Suppressor macrophage treated with lipopolysaccharide for 1 hour (primary cell): Measurements from ENCODE around the gene RHBDF2.
A peak's percentile ranks its signal among the peaks of the same experiment; 100 is the strongest.

Source experiments
- DNase-seq, 3 donors: peaks; one replicate each; pipeline ENCODE4 v3.0.0-alpha.2; 2020 to 2022

Gene RHBDF2

DNA sequence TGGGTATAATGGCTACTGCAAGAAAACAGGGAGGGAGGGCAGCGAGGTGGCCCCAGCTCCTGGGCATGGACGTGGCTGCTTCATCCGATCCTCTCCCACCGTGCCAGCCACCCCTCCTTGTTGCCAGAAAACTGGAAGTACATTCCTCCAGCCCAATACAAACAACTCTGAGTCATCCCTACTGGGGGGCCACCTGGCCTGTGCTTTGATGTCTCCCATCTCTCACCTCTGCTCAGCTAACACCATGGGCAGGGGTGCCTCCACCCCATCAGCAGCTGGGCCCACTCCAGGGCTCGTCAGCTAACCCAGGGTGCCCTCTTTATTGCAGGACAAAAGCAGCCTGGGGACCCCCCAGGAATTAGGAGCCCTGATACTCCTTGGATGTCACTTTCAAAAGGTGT, 2.0 kb downstream of the RHBDF2 start:
- DNase-seq, result no peak

DNA sequence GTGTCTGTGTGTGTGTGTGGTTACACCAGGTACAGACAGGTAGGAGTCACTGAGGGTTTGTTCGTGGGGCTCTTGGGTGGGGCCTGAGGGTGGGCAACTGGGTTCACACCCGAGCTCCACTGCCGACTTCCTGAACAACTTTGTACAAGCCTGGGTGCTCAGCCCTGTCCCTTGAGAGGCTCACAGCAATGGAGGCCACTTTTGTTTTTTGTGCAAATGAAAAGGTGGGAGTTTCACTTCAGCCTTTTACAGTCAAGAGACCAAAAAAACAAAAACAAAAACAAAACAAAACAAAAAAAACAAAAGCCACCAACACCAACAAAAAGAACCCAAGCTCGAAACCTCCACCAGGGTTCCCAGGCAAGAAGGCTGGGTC, 2.4 kb downstream of the RHBDF2 start:
- DNase-seq, result no peak

DNA sequence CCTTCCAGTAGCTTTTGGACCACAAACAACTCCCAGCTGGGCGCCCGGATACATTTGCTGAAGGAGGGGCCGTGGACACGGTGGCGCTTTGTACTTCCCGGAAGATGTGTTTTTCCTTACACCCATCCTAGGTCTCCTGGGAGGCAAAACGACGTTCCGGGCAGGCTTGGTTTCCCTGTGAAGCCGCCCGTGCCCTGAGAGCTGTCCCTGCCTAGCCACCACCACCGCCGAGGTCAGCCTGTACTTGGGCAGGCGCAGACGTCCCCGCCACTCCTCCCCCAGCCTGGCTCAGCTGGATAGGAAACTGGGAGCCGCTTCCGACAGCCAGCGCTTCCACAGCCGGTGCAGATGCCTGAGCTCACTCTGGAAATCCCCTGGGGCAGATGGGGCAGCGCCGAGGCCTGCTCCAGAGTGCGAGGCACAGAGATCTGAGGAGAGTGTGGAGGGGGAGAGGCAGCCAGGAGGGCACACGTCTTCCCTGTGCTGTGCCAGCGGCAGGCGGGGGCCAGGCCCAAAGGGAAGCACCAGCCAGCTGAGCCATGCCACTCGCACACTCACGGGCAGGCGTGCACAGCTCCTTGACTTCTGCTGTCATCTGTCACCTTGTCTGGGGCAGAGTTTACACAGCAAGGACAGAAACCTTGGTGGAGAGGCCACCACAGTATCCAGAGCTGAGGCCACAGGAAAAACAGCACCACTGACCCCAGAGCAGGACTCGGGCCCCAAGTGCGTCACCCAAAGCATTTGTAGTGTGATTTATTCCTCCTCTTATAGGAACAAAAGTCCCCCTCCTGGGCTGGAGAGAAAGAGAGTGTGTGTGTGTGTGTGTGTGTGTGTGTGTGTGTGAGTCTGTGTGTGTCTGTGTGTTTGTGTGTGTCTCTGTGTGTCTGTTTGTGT, 3.0 kb downstream of the RHBDF2 start:
- DNase-seq, result peak; percentile 75 to 89 (median 80)

DNA sequence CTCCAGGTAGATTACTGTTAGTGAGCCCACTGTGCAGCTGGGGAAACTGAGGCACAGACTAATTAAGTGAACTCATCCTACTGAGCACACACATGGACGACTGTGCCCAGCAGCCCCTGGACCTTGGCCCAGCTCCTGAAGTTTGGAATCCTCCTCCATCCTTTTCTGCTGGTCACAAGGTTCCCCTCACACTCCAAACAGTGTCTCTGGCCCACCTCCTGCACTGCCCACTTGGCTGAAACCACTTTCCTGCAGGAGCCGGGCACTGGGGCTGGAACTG, 3.6 kb downstream of the RHBDF2 start:
- DNase-seq, result no peak

DNA sequence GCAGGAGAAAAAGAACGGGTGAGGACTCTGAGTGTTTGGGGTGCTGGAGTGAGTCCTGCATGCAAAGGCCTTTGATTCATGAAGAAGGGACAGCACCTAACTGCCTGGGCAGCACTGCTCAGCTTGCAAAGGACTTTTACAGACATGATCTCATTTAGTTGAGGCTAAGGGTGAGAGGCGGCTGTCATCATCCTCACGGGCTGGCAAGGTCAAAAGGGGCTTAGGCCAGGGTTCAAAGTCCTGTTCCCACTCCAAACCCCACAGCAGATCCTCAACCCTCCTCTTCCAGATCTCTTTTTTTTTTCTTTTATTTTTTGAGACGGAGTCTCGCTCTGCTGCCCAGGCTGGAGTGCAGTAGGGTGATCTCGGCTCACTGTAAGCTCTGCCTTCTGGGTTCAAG, 4.8 kb downstream of the RHBDF2 start:
- peak; percentile 79 to 88 (median 81) for DNase-seq

DNA sequence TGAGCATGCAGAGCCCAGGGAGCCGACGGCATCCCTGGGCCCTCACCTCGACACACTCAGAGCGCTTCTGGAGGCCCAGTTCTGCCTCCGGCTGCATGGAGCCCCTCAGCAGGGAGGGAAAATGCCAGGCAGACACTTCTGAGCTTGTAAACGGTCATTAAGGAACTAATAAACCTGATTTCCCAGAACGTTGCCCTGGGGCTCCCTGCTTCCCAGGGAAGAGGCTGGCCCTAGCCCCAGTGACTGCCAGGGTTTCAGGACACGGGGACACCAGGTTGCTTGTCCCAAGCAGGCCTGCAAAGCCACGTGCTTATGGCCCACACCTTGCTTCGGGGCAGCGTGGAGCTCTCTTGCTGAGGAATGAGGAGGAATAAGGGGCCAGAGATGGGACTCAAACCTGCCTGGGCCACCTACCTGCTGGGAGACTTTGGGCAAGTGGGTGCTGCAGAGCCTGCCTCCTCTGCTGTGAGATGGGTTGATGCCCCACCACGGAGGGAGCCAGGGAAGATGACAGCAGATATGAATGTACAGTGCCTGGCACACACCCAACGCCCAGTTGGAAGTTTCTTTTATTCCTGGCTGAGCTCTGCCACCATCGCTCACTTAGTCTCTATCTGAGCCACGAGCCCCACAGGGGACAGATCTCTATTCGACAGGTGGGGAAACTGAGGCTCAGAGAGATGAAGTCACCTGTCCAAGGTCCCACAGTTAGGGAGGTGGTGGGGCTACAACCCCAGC, 5.4 kb downstream of the RHBDF2 start:
- DNase-seq, result no peak

DNA sequence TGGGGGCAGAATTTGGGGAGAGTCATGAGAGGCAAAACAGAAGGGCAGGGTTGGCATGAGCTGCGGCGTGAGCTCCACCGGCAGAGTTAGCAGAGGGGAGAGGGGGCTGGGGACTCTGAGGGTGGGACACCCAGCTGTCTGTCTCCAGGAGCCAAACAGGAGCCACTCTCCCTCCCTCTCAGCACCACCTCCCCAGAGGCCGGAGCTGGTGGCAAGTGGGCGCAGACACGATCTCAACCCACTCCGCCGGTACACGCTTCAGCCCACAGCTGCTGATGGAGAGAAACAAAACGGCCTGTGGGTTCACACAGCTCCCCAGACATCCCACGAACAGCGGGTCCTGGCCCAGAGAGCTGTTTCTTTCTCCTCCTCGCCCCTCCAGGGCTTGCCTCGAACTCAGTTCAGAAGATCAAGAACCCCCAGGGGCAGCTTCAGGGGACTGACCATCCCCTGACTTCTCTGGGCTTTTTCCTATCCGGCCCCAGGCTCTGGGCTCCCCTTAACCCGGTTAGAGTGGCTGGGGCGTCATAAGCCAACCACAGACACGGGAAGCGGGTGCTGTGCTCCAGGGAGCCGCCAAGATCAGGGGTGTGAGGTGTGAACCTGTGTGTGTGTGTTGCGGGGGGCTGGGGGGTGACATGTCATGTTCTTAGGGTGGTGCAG, 7.6 kb downstream of the RHBDF2 start:
- DNase-seq, result peak in 2 of 3 donors; percentile 49 to 57

DNA sequence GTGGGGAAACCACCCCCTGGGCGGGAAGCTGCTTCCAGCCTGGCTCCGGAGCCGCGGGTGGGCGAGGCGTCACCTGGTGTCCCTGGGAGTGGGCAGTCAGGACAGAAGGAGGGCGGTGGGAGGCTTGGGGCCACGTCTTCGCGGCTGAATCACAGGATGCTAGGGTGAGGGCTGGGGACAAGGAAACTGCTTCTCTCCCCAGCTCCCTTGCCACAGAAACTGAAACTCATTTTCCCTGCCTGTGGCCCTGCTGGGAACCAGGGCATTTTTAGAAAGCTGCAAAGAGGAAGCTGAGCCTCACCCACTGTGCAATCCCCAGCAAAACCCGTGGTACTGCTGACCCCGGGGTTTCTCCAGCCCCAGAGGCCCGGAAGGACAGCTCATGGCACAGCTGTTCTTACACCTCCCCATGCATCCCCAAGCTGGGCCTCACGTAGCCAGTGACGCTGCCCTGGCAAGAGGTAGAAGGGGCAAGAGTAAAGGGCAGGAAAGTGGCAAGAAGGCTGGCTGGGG, 8.2 kb downstream of the RHBDF2 start:
- DNase-seq, result peak; percentile 96 to 99 (median 97)

DNA sequence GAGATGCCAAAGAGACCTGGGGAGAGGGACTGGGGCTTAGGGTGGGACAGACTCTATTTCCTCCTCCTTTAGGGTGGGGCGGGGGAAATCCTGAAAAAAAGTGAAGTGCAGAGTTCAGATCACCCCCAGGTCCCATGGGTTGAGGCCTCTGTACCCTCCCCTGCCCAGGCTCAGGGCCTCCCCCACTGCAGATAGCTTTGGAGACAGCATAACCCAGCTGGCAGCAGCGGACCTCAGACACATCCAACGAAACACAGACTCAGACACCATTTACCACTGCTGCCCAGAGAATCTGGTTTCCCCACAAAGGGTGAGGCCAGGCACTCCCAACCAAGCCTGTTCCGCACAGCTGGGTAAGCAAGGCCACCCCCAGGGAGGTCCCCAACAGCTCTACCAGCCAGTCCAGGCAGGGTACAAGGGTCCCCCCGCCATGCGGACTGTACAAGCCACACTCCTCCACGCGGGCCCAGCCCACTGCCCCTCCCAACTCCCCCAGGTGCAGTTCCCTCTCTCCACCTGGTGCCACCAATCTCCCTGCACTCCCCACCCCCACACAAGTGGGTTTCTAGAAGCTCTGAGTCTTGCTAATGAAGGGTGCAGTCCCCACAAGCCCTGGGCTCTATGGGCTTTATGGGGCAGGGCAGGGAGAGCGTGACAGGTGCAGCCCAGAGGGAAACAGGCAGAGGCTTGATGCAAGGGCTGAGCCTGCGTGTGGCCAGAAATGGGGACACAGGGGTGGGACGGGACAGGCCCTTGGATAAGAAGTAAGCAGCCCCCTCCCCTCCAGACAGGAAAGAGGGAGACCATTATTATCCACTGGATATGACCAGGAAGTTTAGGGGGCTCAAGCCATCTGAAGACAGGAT, 8.9 kb downstream of the RHBDF2 start:
- peak; percentile 64 to 85 (median 85) for DNase-seq

DNA sequence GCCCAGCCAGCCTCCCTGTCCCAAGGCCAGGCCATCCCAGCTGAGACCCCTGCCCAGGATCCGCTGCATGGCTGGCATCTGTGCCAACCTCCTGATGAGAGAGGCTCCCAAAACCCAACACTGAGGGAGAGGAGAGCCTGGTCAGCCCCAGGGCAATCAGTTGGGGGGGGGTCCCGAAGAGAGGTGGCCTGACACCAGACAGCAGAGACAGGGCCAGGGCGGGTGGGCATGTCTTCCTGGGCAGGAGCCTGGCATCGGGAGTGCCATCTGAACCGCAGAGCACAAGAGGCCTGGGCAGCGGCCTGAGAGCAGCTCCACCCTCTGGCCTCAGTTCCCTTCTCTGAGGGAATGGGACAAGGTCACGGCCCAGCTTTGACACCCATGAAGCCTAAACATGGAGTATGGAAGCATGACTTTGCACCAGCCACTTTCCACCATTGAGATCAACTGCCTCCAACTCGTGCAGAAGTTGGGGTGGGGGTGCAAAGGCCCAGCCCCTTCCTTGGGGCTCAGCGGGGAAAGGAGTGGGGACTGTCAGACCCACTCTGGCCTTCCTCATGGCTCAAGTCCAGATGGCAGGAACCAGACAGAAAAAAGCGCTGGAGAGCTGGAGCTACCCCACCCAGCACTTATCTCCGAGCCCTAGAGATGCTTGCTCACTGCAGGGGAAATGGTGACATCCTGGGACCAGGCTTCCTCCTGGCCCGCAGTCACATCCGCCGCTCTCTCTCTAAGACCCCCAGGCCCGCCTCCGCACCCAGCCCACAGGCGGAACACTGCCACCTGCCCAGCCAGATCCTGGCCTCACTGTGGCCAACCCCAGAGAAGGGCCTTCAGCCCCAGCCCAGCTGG, 9.7 kb downstream of the RHBDF2 start:
- peak in 2 of 3 donors; percentile 53 to 55 for DNase-seq

DNA sequence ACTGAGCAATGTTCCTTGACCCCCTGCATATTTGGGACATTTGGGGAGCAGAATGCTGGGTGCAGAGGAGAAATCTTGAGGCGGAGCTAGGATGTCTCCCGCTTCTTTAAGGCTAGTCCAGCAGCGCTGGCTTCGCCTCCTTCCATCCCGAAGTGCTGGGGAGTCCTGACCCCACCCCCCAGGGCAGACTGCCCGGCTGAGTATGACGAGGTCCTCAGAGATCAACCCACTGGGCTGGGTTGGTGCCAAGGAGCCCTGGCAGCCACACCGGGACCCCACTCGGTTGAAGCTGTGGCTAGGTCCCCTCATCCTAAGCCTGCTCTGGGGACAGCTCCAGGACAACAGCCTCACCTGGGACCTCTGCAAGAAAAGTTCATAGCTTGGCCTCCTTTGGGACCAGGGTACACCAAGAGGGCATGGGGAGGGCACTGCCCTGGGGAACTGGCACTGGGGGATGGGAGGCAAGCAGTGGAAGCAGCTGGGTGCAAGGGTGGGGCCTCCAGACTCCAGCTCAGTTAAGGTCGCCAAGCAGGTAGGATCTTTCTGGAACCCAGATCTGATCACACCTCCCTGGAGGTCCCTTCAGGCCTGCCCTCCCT, 11.0 kb downstream of the RHBDF2 start:
- DNase-seq, result no peak

DNA sequence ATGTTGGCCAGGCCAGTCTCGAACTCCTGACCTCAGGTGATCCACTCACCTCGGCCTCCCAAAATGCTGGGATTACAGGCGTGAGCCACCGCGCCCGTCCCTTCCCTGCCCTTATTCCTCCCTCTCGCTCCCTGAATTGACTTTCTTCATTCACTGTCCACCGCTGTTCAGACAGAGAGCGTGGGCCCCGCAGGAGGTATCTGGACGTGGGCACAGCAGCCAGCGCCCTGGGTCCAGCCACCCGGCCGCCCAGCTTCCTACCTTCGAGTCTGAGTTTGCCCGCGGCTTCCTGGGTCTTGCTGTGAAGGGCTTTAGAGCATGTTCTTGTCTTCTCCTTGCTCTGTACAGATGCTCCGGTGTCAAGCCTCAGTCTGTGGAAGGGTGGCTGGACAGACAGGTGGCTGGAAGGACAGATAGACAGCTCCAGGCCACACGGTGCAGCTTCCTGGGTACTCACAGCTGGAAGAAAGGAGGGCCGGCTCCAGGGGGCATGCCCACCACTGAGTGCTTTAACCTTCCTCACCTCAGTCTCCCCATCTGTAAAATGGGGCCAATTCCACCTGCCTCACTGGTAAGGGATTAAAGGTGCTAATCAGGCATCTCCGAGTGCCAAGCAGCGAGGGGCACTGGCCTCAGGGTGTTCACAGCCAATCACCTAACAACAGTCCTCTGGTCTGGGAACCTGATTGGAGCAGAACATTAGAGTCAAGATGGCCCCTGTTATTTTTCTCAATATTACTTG, 13.6 kb downstream of the RHBDF2 start:
- no peak for DNase-seq

DNA sequence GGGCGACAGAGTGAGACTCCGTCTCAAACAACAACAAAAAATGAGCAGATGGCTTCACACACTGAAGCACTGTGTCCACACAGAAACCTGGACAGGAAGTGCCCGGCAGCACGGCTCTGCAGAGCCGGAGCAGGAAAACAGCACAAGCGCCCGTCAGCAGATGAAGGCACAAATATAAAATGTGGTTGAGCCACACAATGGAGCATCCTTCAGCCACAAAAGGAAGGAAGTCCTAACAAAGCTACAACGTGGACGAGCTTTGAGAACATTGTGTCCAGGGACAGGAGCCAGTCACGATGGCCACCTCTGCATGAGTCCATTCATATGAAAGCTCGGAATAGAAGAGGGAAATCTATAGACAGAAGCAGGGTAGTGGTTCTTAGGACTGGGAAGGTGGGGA, 15.7 kb downstream of the RHBDF2 start:
- DNase-seq, result peak in 2 of 3 donors; percentile 40 to 49

DNA sequence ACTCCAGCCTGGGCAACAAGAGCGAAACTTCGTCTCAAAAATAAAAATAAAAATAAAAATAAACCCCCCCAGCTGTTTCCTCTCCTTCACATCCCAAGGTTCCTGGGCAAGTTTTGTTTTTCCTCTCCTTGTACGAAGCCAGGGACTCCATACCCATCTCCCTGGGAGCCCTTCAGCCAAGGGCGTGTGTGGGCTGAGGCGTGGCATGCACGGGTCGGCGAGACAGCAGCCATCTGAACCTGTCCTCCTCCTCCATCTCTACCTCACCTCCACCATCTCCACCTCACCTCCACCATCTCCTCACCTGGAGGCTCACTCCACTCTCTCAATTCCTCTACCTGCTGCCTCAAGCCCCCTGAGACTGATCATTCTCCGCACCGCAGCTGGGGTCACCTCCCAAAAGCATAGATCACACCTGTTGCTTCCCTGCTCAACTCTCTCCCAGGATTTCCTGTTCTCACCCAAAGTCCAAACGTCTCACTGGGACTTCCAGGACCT, 16.9 kb downstream of the RHBDF2 start:
- DNase-seq, result no peak

DNA sequence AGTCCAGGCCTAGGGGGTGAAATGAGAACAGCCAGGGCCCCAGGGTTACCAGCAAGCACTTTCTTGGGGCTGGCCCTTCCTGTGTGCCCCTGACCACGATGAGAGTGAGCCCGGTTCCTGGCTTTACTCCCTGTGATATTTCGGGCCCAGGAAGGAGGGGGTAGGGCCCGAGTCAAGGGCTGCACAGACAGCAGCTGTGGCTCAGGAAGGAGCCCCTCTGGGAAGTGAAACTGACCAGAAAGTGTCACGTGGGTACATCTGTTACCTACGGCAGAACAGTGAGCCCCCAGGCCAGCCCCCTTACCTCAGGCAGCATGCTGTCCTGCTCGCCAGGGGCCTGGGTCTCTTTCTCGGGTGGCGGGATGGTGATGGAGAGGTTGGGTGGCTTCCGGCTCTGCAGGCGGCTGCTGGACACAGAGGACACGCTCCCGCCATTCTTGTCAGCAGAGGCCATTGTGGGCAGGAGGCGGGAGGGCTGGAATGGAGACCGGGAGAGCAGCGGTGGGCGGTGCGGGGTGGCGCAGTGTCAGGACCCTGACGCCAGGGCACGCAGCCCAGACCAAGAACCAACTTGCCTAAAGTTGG, 20.1 kb downstream of the RHBDF2 start:
- peak in 1 of 3 donors; percentile 53 for DNase-seq

DNA sequence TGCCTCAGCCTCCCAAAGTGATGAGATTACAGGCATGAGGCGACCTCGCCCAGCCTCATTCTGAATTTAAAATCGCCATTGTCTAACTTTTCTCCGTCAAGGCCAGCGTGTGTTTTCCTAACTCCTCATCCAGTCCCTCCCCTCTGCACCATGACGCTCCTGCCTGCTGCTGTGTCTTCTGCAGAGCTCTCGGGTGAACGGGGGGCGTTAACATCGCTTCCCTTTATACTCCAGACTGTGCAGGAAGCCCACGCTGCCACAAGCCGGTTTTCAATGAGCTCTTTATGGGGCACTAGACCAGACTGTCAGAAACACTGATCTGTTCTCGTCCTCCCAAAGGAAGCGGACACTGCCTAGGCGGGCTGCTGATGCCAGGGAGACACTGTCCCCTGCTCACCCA, 20.6 kb downstream of the RHBDF2 start:
- peak; percentile 56 to 59 (median 59) for DNase-seq

DNA sequence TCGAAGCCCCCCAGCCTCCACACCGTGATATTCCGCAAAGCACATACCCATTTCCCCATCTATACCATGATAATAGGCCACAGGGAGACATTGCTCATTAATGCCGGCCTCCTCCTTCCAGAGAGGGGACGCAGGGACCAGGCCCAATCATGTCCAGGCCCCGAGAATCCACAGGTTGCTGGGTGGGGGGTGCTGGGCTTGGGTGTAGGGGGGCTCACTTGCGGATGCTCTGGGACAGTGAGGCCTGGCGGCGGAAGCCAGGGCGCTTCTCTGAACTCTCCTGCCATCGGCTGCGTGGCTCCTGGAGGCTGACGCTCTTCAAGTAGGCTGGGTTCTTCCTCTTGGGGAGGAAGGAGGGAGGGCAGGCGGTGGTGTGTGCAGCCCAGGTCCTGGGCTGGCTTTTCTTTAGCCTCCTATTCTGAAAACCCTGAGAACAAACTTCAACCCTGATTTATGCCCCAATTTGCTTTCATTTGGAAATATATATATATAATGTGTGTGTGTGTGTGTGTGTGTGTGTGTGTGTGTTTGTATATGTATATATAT, 21.6 kb downstream of the RHBDF2 start:
- DNase-seq, result peak in 1 of 3 donors; percentile 31

DNA sequence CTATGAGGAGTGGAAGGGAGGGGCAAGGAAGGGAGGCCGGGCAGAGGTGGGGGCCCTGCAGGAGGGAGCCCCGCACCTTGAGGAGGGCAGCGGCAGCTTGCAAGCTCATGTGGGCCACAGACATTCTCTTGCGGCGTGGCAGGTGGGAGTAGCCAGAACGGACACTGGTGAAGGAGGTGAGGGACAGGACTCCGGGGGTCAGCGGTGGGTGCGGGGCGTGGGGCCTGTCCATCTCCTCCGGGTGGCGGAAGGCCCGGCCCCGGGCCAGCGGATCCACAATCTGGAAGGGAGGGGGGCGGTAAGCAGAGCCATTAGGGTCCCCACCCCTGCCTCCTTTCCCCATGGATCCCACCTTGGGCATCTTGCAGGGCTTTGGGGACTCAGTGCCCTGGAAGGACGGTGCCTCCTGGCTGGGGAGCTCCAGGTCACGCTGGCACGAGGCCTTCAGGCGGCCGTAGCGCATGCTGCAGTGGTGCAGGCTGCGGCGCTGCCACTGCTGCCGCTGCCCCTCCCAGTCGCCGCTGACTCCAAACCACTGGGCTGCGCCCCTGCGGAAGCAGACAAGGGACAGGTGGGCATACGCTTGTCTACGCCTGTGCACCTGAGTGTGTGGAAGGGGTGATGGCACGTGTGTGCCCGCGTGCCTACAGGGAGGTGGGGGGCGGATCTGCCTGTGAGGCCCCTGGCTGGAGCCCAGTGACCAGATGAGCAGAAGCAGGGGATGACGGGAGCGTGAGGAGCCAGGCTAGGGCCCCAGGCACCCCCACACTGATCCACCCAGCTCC, 22.3 kb downstream of the RHBDF2 start:
- no peak for DNase-seq

DNA sequence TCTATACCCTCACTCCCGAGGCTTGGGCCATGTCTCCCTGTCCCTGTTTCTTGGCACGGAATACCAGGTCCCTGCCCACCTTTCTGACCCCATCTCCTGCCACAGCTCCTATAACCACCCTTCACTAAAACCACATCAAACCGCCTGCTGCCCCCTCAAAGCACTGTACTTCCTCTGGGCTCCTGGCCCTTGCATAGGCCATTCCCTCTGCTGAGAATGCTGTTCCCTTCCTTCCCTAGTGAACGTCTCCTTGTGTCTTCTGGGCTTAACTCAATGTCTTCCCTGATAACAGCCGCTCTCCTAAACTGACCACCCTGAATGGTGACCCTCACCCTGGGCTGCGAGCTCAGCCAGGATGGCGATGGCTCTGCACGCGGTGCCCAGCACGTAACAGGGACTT, 23.1 kb downstream of the RHBDF2 start:
- DNase-seq, result no peak
